ENCODE results near the gene ALKBH6. TPM values are rescaled to one million over a fixed set of nuclear protein-coding genes. Genes with fewer than 3 reads are reported as not detected.

ALKBH6 gene
- total and polyA plus RNA-seq, 2 donors from 2014 or later, result 21.5 to 21.7 TPM

GRCh38 chr19:36049080-36049698 lies 35.2 kb upstream of the ALKBH6 start:
- Histone ChIP-seq H3K36me3 (ENCODE audit: control insufficient read depth in 2 of 3, insufficient read depth in 3 of 3, low read length in 3 of 3) (no peaks in the 10 kb centered on the region), H3K4me3 (ENCODE audit: low read length in 3 of 3) (no peak overlapping the region), H3K9ac (ENCODE audit: low read length in 3 of 3) (no peak overlapping the region), H3K27ac (ENCODE audit: low read depth in 2 of 2, low read length in 2 of 2) (no peak overlapping the region), H3K9me3 (ENCODE audit: control insufficient read depth in 2 of 3, insufficient read depth in 1 of 3, low read length in 3 of 3) (no peaks in the 10 kb centered on the region), H3K27me3 (ENCODE audit: control insufficient read depth, insufficient read depth, low read length) (no peaks in the 10 kb centered on the region), H3K4me1 (ENCODE audit: control insufficient read depth in 2 of 3, insufficient read depth in 2 of 3, low read depth in 1 of 3, low read length in 3 of 3) (peaks cover 0 to 4% (median 0%) of the 10 kb centered on the region in 3 donors)
- intact Hi-C loops (cut with DNase I), result no loop called here
- TF ChIP-seq CTCF (IDR thresholded peaks at IDR 0.05; ENCODE audit: borderline replicate concordance, extremely low read depth, insufficient read depth), result no peak
- FAIRE-seq (no peak), DNase-seq (no peak)

- Histone ChIP-seq H3K27ac (ENCODE audit: low read depth in 2 of 2, low read length in 2 of 2) (no peak overlapping the region), H3K9ac (ENCODE audit: low read length in 3 of 3) (no peak overlapping the region), H3K4me3 (ENCODE audit: low read length in 3 of 3) (no peak overlapping the region), H3K36me3 (ENCODE audit: control insufficient read depth in 2 of 3, insufficient read depth in 3 of 3, low read length in 3 of 3) (no peaks in the 10 kb centered on the region), H3K27me3 (ENCODE audit: control insufficient read depth, insufficient read depth, low read length) (no peaks in the 10 kb centered on the region), H3K9me3 (ENCODE audit: control insufficient read depth in 2 of 3, insufficient read depth in 1 of 3, low read length in 3 of 3) (no peaks in the 10 kb centered on the region), H3K4me1 (ENCODE audit: control insufficient read depth in 2 of 3, insufficient read depth in 2 of 3, low read depth in 1 of 3, low read length in 3 of 3) (peaks cover 0 to 2% (median 0%) of the 10 kb centered on the region in 3 donors)
- no peak for TF ChIP-seq CTCF (IDR thresholded peaks at IDR 0.05; ENCODE audit: borderline replicate concordance, extremely low read depth, insufficient read depth)
- intact Hi-C loops (cut with DNase I), result no loop called here
- DNase-seq (no peak), FAIRE-seq (no peak)
Measured at GRCh38 chr19:36047835-36048234, 33.8 kb upstream of the ALKBH6 start.

GRCh38 chr19:36046443-36047050 lies 32.5 kb upstream of the ALKBH6 start:
- no peak overlapping the region for H3K27ac ChIP-seq (ENCODE audit: low read depth in 2 of 2, low read length in 2 of 2)
- H3K9me3 ChIP-seq (ENCODE audit: control insufficient read depth in 2 of 3, insufficient read depth in 1 of 3, low read length in 3 of 3), result no peaks in the 10 kb centered on the region
- H3K9ac ChIP-seq (ENCODE audit: low read length in 3 of 3), result no peak overlapping the region
- intact Hi-C loops (cut with DNase I), result no loop called here
- peaks cover 0 to 2% (median 0%) of the 10 kb centered on the region in 3 donors for H3K4me1 ChIP-seq (ENCODE audit: control insufficient read depth in 2 of 3, insufficient read depth in 2 of 3, low read depth in 1 of 3, low read length in 3 of 3)
- H3K27me3 ChIP-seq (ENCODE audit: control insufficient read depth, insufficient read depth, low read length), result no peaks in the 10 kb centered on the region
- TF ChIP-seq CTCF (IDR thresholded peaks at IDR 0.05; ENCODE audit: borderline replicate concordance, extremely low read depth, insufficient read depth), result no peak
- FAIRE-seq (no peak), DNase-seq (no peak)
- H3K36me3 ChIP-seq (ENCODE audit: control insufficient read depth in 2 of 3, insufficient read depth in 3 of 3, low read length in 3 of 3), result no peaks in the 10 kb centered on the region
- no peak overlapping the region for H3K4me3 ChIP-seq (ENCODE audit: low read length in 3 of 3)
